Hepatocyte (in vitro differentiated cells): ENCODE results near the gene HLF. TPM values are rescaled to one million over a fixed set of nuclear protein-coding genes. Genes with fewer than 3 reads are reported as not detected.

Experiments used
- DNase-seq: peaks from one replicate; pipeline ENCODE4 v3.0.0-alpha.2; 2016; ENCODE audit warnings: low spot score
- H2AFZ ChIP-seq: fragments of 200-600 bp; sonication (generic); 2 replicates; pipeline ENCODE4 v1.6.0; 2016; ENCODE audit warnings: antibody characterized with exemption, mild to moderate bottlenecking
- H3K27ac ChIP-seq: fragments of 200-600 bp; sonication (generic); 2 replicates; pipeline ENCODE4 v1.5.1; 2016; ENCODE audit warnings: mild to moderate bottlenecking
- H3K27me3 ChIP-seq: fragments of 200-600 bp; sonication (generic); 2 replicates; pipeline ENCODE4 v1.6.1; 2016
- H3K36me3 ChIP-seq: fragments of 200-600 bp; sonication (generic); replicated peaks from 2 replicates; pipeline ENCODE4 v1.5.1; 2016; ENCODE audit warnings: low read depth; ENCODE audit not compliant: insufficient read depth
- H3K4me1 ChIP-seq: fragments of 200-600 bp; sonication (generic); 2 replicates; pipeline ENCODE4 v1.5.1; 2016; ENCODE audit warnings: mild to moderate bottlenecking, moderate library complexity; ENCODE audit not compliant: insufficient read depth
- H3K4me2 ChIP-seq: fragments of 200-600 bp; sonication (generic); 2 replicates; pipeline ENCODE4 v1.6.0; 2016
- H3K4me3 ChIP-seq: fragments of 200-600 bp; sonication (generic); 2 replicates; pipeline ENCODE4 v1.5.1; 2016; ENCODE audit warnings: mild to moderate bottlenecking
- H3K79me2 ChIP-seq: fragments of 200-600 bp; sonication (generic); 2 replicates; pipeline ENCODE4 v1.6.0; 2017; ENCODE audit warnings: mild to moderate bottlenecking
- H3K9me2 ChIP-seq: fragments of 200-600 bp; sonication (generic); replicated peaks from 2 replicates; pipeline ENCODE4 v1.6.0; 2017; ENCODE audit warnings: mild to moderate bottlenecking; ENCODE audit not compliant: insufficient read depth
- H3K9me3 ChIP-seq: fragments of 200-600 bp; sonication (generic); 2 replicates; pipeline ENCODE4 v1.5.1; 2016; ENCODE audit warnings: low read depth, mild to moderate bottlenecking
- H4K20me1 ChIP-seq: fragments of 200-600 bp; sonication (generic); 2 replicates; pipeline ENCODE4 v1.6.0; 2016; ENCODE audit warnings: mild to moderate bottlenecking; ENCODE audit not compliant: insufficient read depth, poor library complexity, severe bottlenecking
- CTCF ChIP-seq: fragments of 200-600 bp; sonication (generic); IDR thresholded peaks from 2 replicates; pipeline ENCODE4 v1.5.1; 2016; ENCODE audit warnings: antibody characterized with exemption, mild to moderate bottlenecking; ENCODE audit not compliant: poor library complexity
- EZH2 ChIP-seq: fragments of 200-600 bp; sonication (generic); IDR thresholded peaks from 2 replicates; pipeline ENCODE4 v1.6.1; 2016; ENCODE audit warnings: antibody characterized with exemption, mild to moderate bottlenecking, borderline replicate concordance
- EZH2phosphoT487 ChIP-seq: fragments of 200-600 bp; sonication (generic); IDR thresholded peaks from one replicate; pipeline ENCODE4 v1.6.1; 2018; ENCODE audit warnings: antibody characterized with exemption, mild to moderate bottlenecking, low read depth, moderate library complexity; ENCODE audit not compliant: unreplicated experiment, severe bottlenecking
- WGBS: methylation state at CpG from one replicate; pipeline ENCODE4 v1.1.6; 2016; ENCODE audit warnings: low lambda C conversion rate; ENCODE audit errors: missing lambda C conversion rate; 5-methylcytosine and 5-hydroxymethylcytosine counted together
- polyA plus RNA-seq: library from polyadenylated mRNA; unstranded; fragments of >200 nt; fragmentation: Nextera tagmentation; extraction: Ambion mirVana; gene quantifications from 2 replicates; pipeline ENCODE4 v1.2.1, GENCODE V29; 2016
- total RNA-seq: library from RNA; depleted of rRNA; stranded (reverse); fragments of >200 nt; gene quantifications from 2 replicates; pipeline ENCODE4 v1.2.3, GENCODE V29; 2014

HLF gene
- total RNA-seq (0.32 and 0.60 TPM in 2 replicates), polyA plus RNA-seq (0.26 and 0.48 TPM in 2 replicates)

GRCh38 chr17:55264645-55265298, at the start of gene HLF:
TSS of gene HLF (plus strand) at chr17:55264960. CDS start at chr17:55265485, 525 bp downstream.
- H3K4me2 ChIP-seq, result peak within 1 kb of the TSS; percentile 97
- H3K9me3 ChIP-seq, result no peaks in the 10 kb centered on the region
- peak; percentile 91 for DNase-seq
- peaks cover 82% of the 10 kb centered on the region for H3K27me3 ChIP-seq
- H3K4me3 ChIP-seq, result peak within 1 kb of the TSS; percentile 71
- no peaks in the 10 kb centered on the region for H3K79me2 ChIP-seq
- peaks cover 18% of the 10 kb centered on the region for H3K4me1 ChIP-seq
- no peaks in the 10 kb centered on the region for H3K9me2 ChIP-seq
- 2% methylated on average over 50 of the region's 64 CpGs for WGBS
- H4K20me1 ChIP-seq, result no peaks in the 10 kb centered on the region
- no peak within 1 kb of the TSS for H3K27ac ChIP-seq
- peak within 1 kb of the TSS; percentile 73 for H2AFZ ChIP-seq
- H3K36me3 ChIP-seq, result no peaks in the 10 kb centered on the region
- TF ChIP-seq EZH2 (no peak), CTCF (no peak), EZH2phosphoT487 (peak; percentile 18)

- H3K4me1 ChIP-seq, result no peaks in the 10 kb centered on the region
- H3K9me3 ChIP-seq, result no peaks in the 10 kb centered on the region
- 95% methylated on average over 3 of the region's 3 CpGs for WGBS
- H3K36me3 ChIP-seq, result no peaks in the 10 kb centered on the region
- no peaks in the 10 kb centered on the region for H3K27me3 ChIP-seq
- no peak overlapping the region for H3K27ac ChIP-seq
- H2AFZ ChIP-seq, result no peak overlapping the region
- DNase-seq, result no peak
- no peaks in the 10 kb centered on the region for H3K79me2 ChIP-seq
- no peaks in the 10 kb centered on the region for H4K20me1 ChIP-seq
- H3K4me3 ChIP-seq, result no peak overlapping the region
- no peak for TF ChIP-seq EZH2
- H3K9me2 ChIP-seq, result no peaks in the 10 kb centered on the region
- no peak overlapping the region for H3K4me2 ChIP-seq
Observed at GRCh38 chr17:55215711-55216110, 49.0 kb upstream of the HLF start.

GRCh38 chr17:55216888-55217287, 47.9 kb upstream of the HLF start:
- TF ChIP-seq CTCF (no peak), EZH2phosphoT487 (no peak), EZH2 (no peak)
- Histone ChIP-seq H2AFZ (no peak overlapping the region), H4K20me1 (no peaks in the 10 kb centered on the region), H3K27ac (no peak overlapping the region), H3K4me3 (no peak overlapping the region), H3K4me2 (no peak overlapping the region), H3K36me3 (no peaks in the 10 kb centered on the region), H3K9me3 (no peaks in the 10 kb centered on the region), H3K27me3 (no peaks in the 10 kb centered on the region), H3K79me2 (no peaks in the 10 kb centered on the region), H3K9me2 (no peaks in the 10 kb centered on the region), H3K4me1 (no peaks in the 10 kb centered on the region)
- no peak for DNase-seq
- 95% methylated on average over 3 of the region's 3 CpGs for WGBS

GRCh38 chr17:55219459-55219858, 45.3 kb upstream of the HLF start:
- no peaks in the 10 kb centered on the region for H3K4me1 ChIP-seq
- no peak for DNase-seq
- H2AFZ ChIP-seq, result no peak overlapping the region
- no peak overlapping the region for H3K27ac ChIP-seq
- no peak overlapping the region for H3K4me3 ChIP-seq
- TF ChIP-seq EZH2phosphoT487, result no peak
- TF ChIP-seq EZH2, result no peak
- TF ChIP-seq CTCF, result no peak
- H3K9me2 ChIP-seq, result no peaks in the 10 kb centered on the region
- no peaks in the 10 kb centered on the region for H3K9me3 ChIP-seq
- H4K20me1 ChIP-seq, result no peaks in the 10 kb centered on the region
- H3K27me3 ChIP-seq, result no peaks in the 10 kb centered on the region
- H3K79me2 ChIP-seq, result no peaks in the 10 kb centered on the region
- 48% methylated on average over 1 of the region's 1 CpG for WGBS
- no peaks in the 10 kb centered on the region for H3K36me3 ChIP-seq
- no peak overlapping the region for H3K4me2 ChIP-seq
